AG04450 (cell line): Measurements from ENCODE around the gene UBE2K. TPM values are rescaled to one million over a fixed set of nuclear protein-coding genes. Genes with fewer than 3 reads are reported as not detected.
"Not testable (repeated sequence)": the region's sequence is repeated elsewhere in the genome, so short reads cannot be mapped to it uniquely, and the experiment has no call there.

Experiments
- CTCF ChIA-PET: fragments of 300-600, 350-600 bp; formaldehyde crosslinking; extraction: SDS; loops from one replicate; lab custom pipeline; 2022; ENCODE audit warnings: antibody characterized with exemption, inconsistent platforms; lab: Charles Lee
- POLR2A ChIA-PET: fragments of 350-600 bp; formaldehyde crosslinking; extraction: SDS; loops from one replicate; lab custom pipeline; 2021; ENCODE audit warnings: antibody characterized with exemption, inconsistent platforms; lab: Yijun Ruan, JAX
- DNase-seq: peaks from one replicate; pipeline ENCODE4 v3.0.0-alpha.2; 2011; ENCODE audit warnings: low read depth, low spot score
- H3K27ac ChIP-seq: one replicate; pipeline ENCODE4 v1.5.1; 2012; ENCODE audit warnings: low read depth, low read length, control low read depth
- H3K27me3 ChIP-seq: one replicate; pipeline ENCODE4 v1.6.0; 2012; ENCODE audit warnings: low read length; ENCODE audit not compliant: control insufficient read depth, insufficient read depth
- H3K4me3 ChIP-seq: 2 replicates; pipeline ENCODE4 v1.5.1; 2011; ENCODE audit warnings: mild to moderate bottlenecking, low read depth, low read length, control low read depth
- H3K9me3 ChIP-seq: 2 replicates; pipeline ENCODE4 v1.5.1; 2012; ENCODE audit warnings: low read length; ENCODE audit not compliant: control insufficient read depth, insufficient read depth
- polyA plus RNA-seq: library from polyadenylated mRNA; depleted of rRNA; stranded (reverse); fragments of >200 nt; gene quantifications from 2 replicates; pipeline ENCODE4 v1.2.3, GENCODE V29; 2011
- TF ChIP-seq, protein P1 (sequence below): IDR thresholded peaks from 2 replicates; pipeline ENCODE4 v1.5.1; 2011; ENCODE audit warnings: low read depth, low read length, control low read depth, inconsistent platforms

UBE2K gene
- polyA plus RNA-seq, 1 experiment, result 101 TPM

DNA sequence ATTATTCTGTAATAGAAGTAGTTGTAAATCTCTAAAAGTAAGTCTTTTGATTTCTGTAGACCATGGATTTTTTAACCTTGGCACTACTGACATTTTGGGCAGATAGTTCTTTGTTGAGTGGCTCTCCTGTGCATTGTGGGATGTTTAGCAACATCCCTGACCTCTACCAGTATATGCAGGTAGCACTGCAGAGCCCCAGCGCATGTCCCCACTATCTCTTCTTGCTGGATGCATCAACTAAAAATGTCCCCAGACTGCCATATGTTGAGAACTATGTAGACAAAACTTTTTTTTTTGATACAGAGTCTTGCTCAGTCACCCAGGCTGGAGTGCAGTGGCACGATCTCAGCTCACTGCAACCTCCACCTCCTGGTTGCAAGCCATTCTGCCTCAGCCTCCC, 4.8 kb downstream of the UBE2K start:
- Histone ChIP-seq H3K4me3 (no peak overlapping the region), H3K27ac (no peak overlapping the region), H3K27me3 (no peaks in the 10 kb centered on the region), H3K9me3 (peaks cover 5% of the 10 kb centered on the region; the same call in 1 of the 2 replicates)
- DNase-seq, result no peak
- ChIA-PET CTCF (no interaction called here), POLR2A (no interaction called here)
- TF ChIP-seq, protein P1, sequence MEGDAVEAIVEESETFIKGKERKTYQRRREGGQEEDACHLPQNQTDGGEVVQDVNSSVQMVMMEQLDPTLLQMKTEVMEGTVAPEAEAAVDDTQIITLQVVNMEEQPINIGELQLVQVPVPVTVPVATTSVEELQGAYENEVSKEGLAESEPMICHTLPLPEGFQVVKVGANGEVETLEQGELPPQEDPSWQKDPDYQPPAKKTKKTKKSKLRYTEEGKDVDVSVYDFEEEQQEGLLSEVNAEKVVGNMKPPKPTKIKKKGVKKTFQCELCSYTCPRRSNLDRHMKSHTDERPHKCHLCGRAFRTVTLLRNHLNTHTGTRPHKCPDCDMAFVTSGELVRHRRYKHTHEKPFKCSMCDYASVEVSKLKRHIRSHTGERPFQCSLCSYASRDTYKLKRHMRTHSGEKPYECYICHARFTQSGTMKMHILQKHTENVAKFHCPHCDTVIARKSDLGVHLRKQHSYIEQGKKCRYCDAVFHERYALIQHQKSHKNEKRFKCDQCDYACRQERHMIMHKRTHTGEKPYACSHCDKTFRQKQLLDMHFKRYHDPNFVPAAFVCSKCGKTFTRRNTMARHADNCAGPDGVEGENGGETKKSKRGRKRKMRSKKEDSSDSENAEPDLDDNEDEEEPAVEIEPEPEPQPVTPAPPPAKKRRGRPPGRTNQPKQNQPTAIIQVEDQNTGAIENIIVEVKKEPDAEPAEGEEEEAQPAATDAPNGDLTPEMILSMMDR, result no peak

DNA sequence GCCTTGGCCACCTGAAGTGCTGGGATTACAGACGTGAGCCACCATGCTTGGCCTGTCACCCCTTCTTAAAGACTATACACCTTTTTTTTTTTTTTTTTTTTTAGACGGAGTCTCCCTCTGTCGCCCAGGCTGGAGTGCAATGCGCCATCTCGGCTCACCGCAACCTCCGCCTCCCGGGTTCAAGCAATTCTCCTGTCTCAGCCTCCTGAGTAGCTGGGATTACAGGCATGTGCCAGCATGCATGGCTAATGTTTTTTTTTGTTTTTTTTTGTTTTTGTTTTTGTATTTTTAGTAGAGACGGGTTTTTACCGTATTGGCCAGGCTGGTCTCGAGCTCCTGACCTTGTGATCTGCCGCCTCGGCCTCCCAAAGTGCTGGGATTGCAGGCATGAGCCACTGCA, 6.9 kb downstream of the UBE2K start:
- CTCF ChIA-PET, result not testable (repeated sequence)

DNA sequence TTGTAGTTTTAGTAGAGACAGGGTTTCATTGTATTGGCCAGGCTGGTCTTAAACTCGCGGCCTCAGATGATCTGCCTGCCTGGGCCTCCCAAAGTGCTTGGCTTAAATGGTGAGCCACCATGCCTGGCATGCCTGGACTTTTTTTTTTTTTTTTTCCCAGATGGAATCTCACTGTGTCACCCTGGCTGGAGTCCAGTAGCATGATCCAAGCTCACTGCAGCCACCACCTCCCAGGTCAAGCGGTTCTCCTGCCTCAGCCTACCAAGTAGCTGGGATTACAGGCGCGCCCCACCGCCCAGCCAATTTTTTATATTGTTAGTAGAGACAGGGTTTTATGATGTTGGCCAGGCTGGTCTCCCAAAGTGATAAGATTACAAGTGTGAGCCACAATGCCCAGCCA, 8.4 kb downstream of the UBE2K start:
- Histone ChIP-seq H3K27ac (peak overlapping the region; percentile 68), H3K27me3 (no peaks in the 10 kb centered on the region), H3K4me3 (no peak overlapping the region), H3K9me3 (no peaks in the 10 kb centered on the region)
- ChIA-PET POLR2A (interaction anchor here (0.7 to 0.9 kb wide), 3 partner anchors 27 to 240 kb away, joined by 3 to 10 read pairs (median 3); no protein-coding TSS in a partner anchor), CTCF (interaction anchor here (0.7 kb wide), 1 partner anchor 276 kb away, joined by 4 read pairs; no protein-coding TSS in a partner anchor)
- DNase-seq, result peak; percentile 60
- TF ChIP-seq, protein P1, result no peak

More for the DNA sequence above, 6.9 kb downstream of the UBE2K start:
- POLR2A ChIA-PET, H3K27me3 ChIP-seq, H3K9me3 ChIP-seq, DNase-seq, H3K27ac ChIP-seq, H3K4me3 ChIP-seq: not testable (repeated sequence)

DNA sequence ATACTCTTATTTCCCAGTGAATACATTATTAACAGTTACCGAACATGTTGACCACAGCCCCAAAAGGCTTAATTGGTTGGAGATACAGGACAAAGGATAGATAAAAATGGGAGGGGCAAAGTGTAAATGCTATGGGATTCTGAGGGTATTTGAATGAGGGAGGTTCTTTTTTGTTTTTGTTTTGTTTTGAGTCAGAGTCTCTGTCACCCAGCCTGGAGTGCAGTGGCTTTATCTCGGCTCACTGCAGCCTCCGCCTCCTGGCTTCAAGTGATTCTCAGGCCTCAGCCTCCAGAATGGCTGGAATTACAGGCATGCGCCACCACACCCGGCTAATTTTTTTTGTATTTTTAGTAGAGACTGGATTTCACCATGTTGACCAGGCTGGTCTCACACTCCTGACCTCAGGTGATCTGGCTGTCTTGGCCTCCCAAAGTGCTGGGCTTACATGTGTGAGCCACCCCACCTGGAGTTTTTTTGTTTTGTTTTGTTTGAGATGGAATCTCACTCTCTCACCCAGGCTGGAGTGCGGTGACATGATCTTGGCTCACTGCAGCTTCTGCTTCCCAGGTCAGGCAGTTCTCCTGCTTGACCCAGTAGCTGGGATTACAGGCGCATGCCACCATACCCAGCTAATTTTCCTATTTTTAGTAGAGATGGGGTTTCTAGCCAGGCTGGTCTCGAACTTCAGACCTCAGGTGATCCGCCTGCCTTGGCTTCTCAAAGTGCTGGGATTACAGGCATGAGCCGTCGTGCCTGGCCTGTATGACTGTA, 9.0 kb downstream of the UBE2K start:
- TF ChIP-seq, protein P1, result no peak
- H3K4me3 ChIP-seq, result no peak overlapping the region
- DNase-seq, result no peak
- no peaks in the 10 kb centered on the region for H3K27me3 ChIP-seq
- peak overlapping the region; percentile 39 for H3K27ac ChIP-seq
- ChIA-PET CTCF (no interaction called here), POLR2A (interaction anchor here (0.6 to 0.9 kb wide), 4 partner anchors 26 to 253 kb away, joined by 3 to 10 read pairs (median 3); no protein-coding TSS in a partner anchor)
- H3K9me3 ChIP-seq, result no peaks in the 10 kb centered on the region

GRCh38 chr4:39710098-39710896, 12.4 kb downstream of the UBE2K start:
- TF ChIP-seq, protein P1, result no peak
- POLR2A ChIA-PET, result interaction anchor here (0.6 to 0.7 kb wide), 2 partner anchors 13 to 15 kb away, joined by 3 to 7 read pairs; no protein-coding TSS in a partner anchor

More at GRCh38 chr4:39710098-39710896, 12.4 kb downstream of the UBE2K start:
- Histone ChIP-seq H3K27ac (no peak overlapping the region), H3K9me3 (no peaks in the 10 kb centered on the region; the same call in 1 of the 2 replicates), H3K27me3 (no peaks in the 10 kb centered on the region), H3K4me3 (no peak overlapping the region)
- CTCF ChIA-PET, result interaction anchor here (0.6 kb wide), 1 partner anchor 23 kb away, joined by 3 read pairs; no protein-coding TSS in a partner anchor
- DNase-seq, result no peak
